ENCODE measurements around the gene GPHN. TPM values are rescaled to one million over a fixed set of nuclear protein-coding genes. Genes with fewer than 3 reads are reported as not detected.

Gene GPHN
- total and polyA plus RNA-seq, 7 donors: 8.1 to 39.7 (median 22.3) TPM

DNA sequence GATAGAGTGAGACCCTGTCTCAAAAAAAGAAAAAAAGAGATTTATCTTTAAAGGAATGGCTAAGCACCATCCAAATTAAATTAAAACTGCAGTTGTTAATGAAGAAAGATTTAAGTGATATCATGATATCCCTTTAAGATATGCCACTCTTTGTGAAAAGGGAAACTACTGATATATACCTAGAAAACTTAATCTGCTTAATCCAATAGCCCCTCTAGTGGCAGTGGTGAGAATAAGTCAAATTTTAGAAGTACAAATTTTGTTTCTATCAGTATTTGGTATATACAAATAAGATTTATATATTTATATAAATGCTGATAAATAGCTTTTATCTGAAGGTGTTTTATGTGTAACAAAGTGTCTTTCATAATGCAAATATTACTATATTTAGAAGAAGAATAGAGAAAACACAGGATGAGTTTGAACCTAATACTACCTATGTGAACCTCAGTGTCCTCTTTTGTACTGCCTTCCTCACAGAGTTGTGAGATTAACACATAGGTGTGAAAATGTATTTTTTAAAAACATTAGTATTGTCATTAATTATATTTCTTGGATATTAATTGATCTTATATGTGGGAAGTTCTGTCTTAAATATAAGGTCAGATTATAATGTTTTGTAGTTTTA, 629.9 kb downstream of the GPHN start:
- H3K36me3 ChIP-seq (ENCODE audit: insufficient read depth in 1 of 2, low read depth in 1 of 2): no peaks in the 10 kb centered on the region
- ATAC-seq (no peak), DNase-seq (no peak)
- no peaks in the 10 kb centered on the region for H3K27me3 ChIP-seq (ENCODE audit: insufficient read depth in 3 of 3, low read length in 2 of 3)
- TF ChIP-seq, protein P1, sequence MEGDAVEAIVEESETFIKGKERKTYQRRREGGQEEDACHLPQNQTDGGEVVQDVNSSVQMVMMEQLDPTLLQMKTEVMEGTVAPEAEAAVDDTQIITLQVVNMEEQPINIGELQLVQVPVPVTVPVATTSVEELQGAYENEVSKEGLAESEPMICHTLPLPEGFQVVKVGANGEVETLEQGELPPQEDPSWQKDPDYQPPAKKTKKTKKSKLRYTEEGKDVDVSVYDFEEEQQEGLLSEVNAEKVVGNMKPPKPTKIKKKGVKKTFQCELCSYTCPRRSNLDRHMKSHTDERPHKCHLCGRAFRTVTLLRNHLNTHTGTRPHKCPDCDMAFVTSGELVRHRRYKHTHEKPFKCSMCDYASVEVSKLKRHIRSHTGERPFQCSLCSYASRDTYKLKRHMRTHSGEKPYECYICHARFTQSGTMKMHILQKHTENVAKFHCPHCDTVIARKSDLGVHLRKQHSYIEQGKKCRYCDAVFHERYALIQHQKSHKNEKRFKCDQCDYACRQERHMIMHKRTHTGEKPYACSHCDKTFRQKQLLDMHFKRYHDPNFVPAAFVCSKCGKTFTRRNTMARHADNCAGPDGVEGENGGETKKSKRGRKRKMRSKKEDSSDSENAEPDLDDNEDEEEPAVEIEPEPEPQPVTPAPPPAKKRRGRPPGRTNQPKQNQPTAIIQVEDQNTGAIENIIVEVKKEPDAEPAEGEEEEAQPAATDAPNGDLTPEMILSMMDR (IDR thresholded peaks at IDR 0.05): peak; percentile 19
- H3K4me1 ChIP-seq: no peaks in the 10 kb centered on the region
- H3K27ac ChIP-seq: no peak overlapping the region
- intact Hi-C loops (cut with DNase I): no loop called here
- no peak overlapping the region for H3K4me3 ChIP-seq
- no peaks in the 10 kb centered on the region for H3K9me3 ChIP-seq

DNA sequence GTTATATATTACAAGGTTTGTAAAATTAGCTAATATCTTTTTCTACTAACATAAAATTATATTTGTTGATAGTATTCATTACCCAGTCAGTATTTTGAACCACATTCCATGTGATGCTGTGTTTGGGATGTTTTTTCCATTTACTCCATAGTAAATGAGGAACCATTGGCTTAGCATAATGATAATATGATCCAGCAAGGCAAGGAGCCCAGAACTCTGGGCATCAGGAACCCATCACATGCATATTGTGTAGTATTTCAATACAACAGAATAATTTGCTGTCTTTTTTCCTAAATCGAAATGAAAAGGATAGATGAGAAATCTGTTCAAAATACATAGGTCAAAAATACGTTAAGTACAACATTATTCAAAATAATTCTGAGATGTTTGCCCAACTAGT, 632.6 kb downstream of the GPHN start:
- ATAC-seq (no peak), DNase-seq (no peak)
- no peak overlapping the region for H3K4me3 ChIP-seq
- no peak overlapping the region for H3K27ac ChIP-seq
- no peaks in the 10 kb centered on the region for H3K9me3 ChIP-seq
- no peaks in the 10 kb centered on the region for H3K27me3 ChIP-seq (ENCODE audit: insufficient read depth in 3 of 3, low read length in 2 of 3)
- H3K36me3 ChIP-seq (ENCODE audit: insufficient read depth in 1 of 2, low read depth in 1 of 2): peaks cover 0 to 11% of the 10 kb centered on the region in 2 donors
- TF ChIP-seq, protein P1 (IDR thresholded peaks at IDR 0.05): no peak
- intact Hi-C loops (cut with DNase I): no loop called here
- no peaks in the 10 kb centered on the region for H3K4me1 ChIP-seq
- WGBS, 3 donors: 74 to 93% (median 76%) methylated on average over 2 of the region's 2 CpGs

DNA sequence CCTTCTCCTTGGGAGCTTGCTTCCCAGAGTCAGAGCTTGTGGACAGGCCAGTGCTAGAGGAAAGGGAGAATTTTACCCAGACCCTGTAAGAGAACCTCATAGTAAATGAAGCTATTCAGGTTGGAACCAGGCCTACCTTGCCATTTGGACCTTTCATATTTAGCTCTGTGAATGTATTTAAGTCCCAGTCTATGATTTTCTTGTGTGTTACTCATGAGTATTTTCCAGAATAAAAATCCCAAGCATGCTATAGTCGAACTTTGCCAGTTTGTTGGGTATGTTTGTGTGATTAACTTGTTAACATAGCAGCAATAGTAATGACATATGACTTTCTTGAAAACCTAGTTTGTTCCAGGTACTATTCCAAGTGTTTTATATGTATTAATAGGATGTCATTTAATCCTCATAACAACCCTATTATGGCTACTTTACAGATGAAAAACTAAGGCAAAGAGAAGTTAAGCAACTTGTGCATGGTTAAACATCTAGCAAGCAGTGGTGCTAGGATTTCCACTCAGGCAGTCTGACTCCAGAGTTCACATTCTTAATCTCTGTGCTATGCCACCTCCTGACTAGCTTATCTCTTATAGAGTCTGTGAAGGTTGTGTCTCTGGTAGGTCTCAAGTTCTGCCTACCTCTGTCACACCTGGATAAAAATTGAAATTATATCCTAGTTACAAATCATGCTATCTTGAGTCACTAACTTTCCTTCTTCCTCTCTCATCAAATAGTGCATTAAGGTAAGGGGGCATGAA, 633.4 kb downstream of the GPHN start:
- ATAC-seq (no peak), DNase-seq (no peak)
- H3K9me3 ChIP-seq: no peaks in the 10 kb centered on the region
- peaks cover 0 to 11% of the 10 kb centered on the region in 2 donors for H3K36me3 ChIP-seq (ENCODE audit: insufficient read depth in 1 of 2, low read depth in 1 of 2)
- TF ChIP-seq, protein P1 (IDR thresholded peaks at IDR 0.05): no peak
- no peaks in the 10 kb centered on the region for H3K4me1 ChIP-seq
- no peak overlapping the region for H3K4me3 ChIP-seq
- no peaks in the 10 kb centered on the region for H3K27me3 ChIP-seq (ENCODE audit: insufficient read depth in 3 of 3, low read length in 2 of 3)
- 35 to 88% (median 43%) methylated on average over 1 of the region's 1 CpG for WGBS, 3 donors
- intact Hi-C loops (cut with DNase I): no loop called here
- H3K27ac ChIP-seq: no peak overlapping the region

DNA sequence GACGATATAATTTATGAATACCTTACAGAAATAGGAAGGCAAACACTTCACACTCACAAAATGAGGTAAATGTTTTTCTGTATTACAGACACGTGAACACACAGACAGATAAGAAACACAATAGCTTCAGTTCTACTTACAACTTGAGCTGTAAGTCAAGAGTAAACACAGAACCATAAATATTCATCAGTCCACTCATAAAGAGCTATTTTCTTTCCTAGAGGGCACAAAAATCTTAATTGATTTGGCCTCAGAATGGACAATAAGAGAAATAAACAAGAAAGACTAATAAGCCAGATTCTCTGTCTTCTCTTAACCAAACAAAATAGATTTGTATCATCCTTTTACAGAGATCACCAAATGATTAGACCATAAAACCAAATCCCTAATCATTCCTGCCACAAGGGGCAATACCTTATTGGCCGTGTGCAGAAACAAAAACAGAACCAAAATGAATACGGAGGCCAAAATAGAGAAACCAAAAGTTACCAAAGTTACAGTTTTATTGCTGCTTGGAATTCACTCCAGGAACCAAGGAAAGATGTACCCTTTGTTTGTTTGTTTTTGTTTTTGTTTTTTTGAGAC, 643.2 kb downstream of the GPHN start:
- WGBS, 3 donors: 80 to 91% (median 84%) methylated on average over 4 of the region's 4 CpGs
- H3K9me3 ChIP-seq: no peaks in the 10 kb centered on the region
- intact Hi-C loops (cut with DNase I): no loop called here

More for the DNA sequence above, 643.2 kb downstream of the GPHN start:
- DNase-seq (no peak), ATAC-seq (no peak)
- TF ChIP-seq, protein P1 (IDR thresholded peaks at IDR 0.05): no peak
- H3K36me3 ChIP-seq (ENCODE audit: insufficient read depth in 1 of 2, low read depth in 1 of 2): no peaks in the 10 kb centered on the region
- H3K4me3 ChIP-seq: no peak overlapping the region
- H3K4me1 ChIP-seq: no peaks in the 10 kb centered on the region
- no peak overlapping the region for H3K27ac ChIP-seq
- H3K27me3 ChIP-seq (ENCODE audit: insufficient read depth in 3 of 3, low read length in 2 of 3): no peaks in the 10 kb centered on the region
